Activated CD4-positive, alpha-beta T cell treated with anti-CD3 and anti-CD28 coated beads, Interleukin-2, amount 50 U/mL, for 1 hour (primary cell): ENCODE results near the gene ENKUR.

ENCODE experiments used
- DNase-seq: peaks from one replicate; pipeline ENCODE4 v3.0.0-alpha.2; 2020

Gene ENKUR

GRCh38 chr10:25015828-25016375, at the start of gene ENKUR:
TSS of gene ENKUR (minus strand) at chr10:25016158. CDS start at chr10:25015936, 222 bp downstream.
- DNase-seq = peak; percentile 96

- DNase-seq = no peak
These were observed 48.4 kb upstream of the ENKUR start for GRCh38 chr10:25064401-25064800.

GRCh38 chr10:25063644-25064043, 47.7 kb upstream of the ENKUR start:
- no peak for DNase-seq

- no peak for DNase-seq
These were observed 47.2 kb upstream of the ENKUR start for GRCh38 chr10:25063157-25063556.

- no peak for DNase-seq
These were observed 45.9 kb upstream of the ENKUR start for GRCh38 chr10:25061711-25062449.

GRCh38 chr10:25061125-25061524, 45.2 kb upstream of the ENKUR start:
- DNase-seq = no peak

- no peak for DNase-seq
These were observed 44.0 kb upstream of the ENKUR start for GRCh38 chr10:25059990-25060389.

- no peak for DNase-seq
These were observed 41.9 kb upstream of the ENKUR start for GRCh38 chr10:25057886-25058285.

GRCh38 chr10:25056726-25057125, 40.8 kb upstream of the ENKUR start:
- DNase-seq = no peak

GRCh38 chr10:25052012-25052411, 36.1 kb upstream of the ENKUR start:
- DNase-seq = no peak

GRCh38 chr10:25050402-25050801, 34.4 kb upstream of the ENKUR start:
- no peak for DNase-seq

- DNase-seq = no peak
These were observed 34.0 kb upstream of the ENKUR start for GRCh38 chr10:25049966-25050365.

GRCh38 chr10:25048450-25048849, 32.5 kb upstream of the ENKUR start:
- DNase-seq = no peak

- no peak for DNase-seq
These were observed 31.8 kb upstream of the ENKUR start for GRCh38 chr10:25047591-25048301.

GRCh38 chr10:25047088-25047487, 31.1 kb upstream of the ENKUR start:
- no peak for DNase-seq

GRCh38 chr10:25046641-25047040, 30.7 kb upstream of the ENKUR start:
- no peak for DNase-seq

GRCh38 chr10:25039531-25039930, 23.6 kb upstream of the ENKUR start:
- no peak for DNase-seq

- DNase-seq = no peak
These were observed 22.4 kb upstream of the ENKUR start for GRCh38 chr10:25038325-25038724.

GRCh38 chr10:25036381-25036780, 20.4 kb upstream of the ENKUR start:
- DNase-seq = no peak

GRCh38 chr10:25029519-25029918, 13.6 kb upstream of the ENKUR start:
- DNase-seq = no peak

GRCh38 chr10:25028711-25029110, 12.8 kb upstream of the ENKUR start:
- DNase-seq = no peak

- no peak for DNase-seq
These were observed 10.5 kb upstream of the ENKUR start for GRCh38 chr10:25026463-25026862.

- no peak for DNase-seq
These were observed 8.6 kb upstream of the ENKUR start for GRCh38 chr10:25024528-25024927.

GRCh38 chr10:25023278-25023677, 7.3 kb upstream of the ENKUR start:
- DNase-seq = no peak
